ENCODE data around the gene SP3. TPM values are rescaled to one million over a fixed set of nuclear protein-coding genes. Genes with fewer than 3 reads are reported as not detected.

The SP3 gene
- total and polyA plus RNA-seq, 9 of the 15 experiments (the other 6 are each of a cell fraction or from before 2014, with no cell fraction given): 12.0 to 106 (median 74.9) TPM

DNA sequence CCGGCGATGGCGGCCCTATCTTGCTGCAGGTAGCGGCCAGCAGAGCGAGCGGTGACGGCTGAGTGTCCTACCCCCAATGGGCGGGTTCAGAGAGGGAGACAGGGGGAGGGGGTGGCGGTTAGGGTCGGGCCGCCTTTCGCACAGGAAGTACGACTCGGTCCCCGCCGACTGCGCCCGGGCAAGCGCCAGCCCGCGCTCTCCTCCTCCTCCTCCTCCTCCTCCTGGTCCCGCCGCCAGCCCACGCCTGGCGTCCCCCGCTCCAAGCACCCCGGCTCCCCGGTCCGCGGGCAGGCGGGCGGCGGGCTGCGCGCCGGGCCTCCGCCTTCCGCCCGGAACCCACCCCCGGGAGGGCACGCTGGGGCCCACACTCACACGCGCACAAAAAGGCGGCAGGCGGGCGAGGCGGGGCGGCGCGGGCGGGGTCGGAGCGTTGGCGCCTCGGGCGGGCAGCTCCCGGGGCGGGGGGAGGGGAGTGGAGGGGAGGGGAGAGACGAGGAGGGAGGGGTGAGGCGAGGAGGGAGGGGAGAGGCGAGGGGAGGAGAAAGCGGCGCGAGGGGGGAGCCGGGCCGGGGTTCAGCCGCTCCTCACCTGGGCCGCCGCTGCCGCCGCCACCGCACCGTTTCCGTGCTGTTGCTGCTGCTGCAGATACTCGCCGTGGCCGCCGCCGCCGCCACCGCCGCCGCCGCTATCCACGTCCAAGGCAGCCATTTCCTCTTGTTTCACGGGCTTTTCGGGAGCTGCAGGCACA is 1.2 kb downstream of the SP3 start (continued):
- TF ChIP-seq, protein P1, sequence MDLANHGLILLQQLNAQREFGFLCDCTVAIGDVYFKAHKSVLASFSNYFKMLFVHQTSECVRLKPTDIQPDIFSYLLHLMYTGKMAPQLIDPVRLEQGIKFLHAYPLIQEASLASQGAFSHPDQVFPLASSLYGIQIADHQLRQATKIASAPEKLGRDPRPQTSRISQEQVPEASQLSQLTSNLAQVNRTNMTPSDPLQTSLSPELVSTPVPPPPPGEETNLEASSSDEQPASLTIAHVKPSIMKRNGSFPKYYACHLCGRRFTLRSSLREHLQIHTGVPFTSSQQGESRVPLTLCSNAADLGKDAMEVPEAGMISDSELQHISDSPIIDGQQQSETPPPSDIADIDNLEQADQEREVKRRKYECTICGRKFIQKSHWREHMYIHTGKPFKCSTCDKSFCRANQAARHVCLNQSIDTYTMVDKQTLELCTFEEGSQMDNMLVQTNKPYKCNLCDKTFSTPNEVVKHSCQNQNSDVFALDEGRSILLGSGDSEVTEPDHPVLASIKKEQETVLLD (IDR thresholded peaks at IDR 0.05): no peak
- peak; percentile 6; the same call in 1 of the 2 replicates for TF ChIP-seq ATF4 (CRISPR knock-in tag; IDR thresholded peaks at IDR 0.05)
- TF ChIP-seq ZBTB43 (CRISPR knock-in tag; IDR thresholded peaks at IDR 0.05): peak; percentile 52; the same call in 1 of the 2 replicates
- TF ChIP-seq TCF7L2 (IDR thresholded peaks at IDR 0.05; ENCODE audit: low read depth, low read length): no peak
- peak; percentile 63; the same call in 1 of the 2 replicates for TF ChIP-seq ZNF24 (IDR thresholded peaks at IDR 0.05)
- no peak for TF ChIP-seq NFATC3 (IDR thresholded peaks at IDR 0.05)
- TF ChIP-seq SIN3A (IDR thresholded peaks at IDR 0.05; ENCODE audit: borderline replicate concordance in 2 of 2, control insufficient read depth in 1 of 2, low read depth in 2 of 2, low read length in 2 of 2): 0 out of 4 replicates have a peak, but pooled peaks of 1 of the 2 experiments have one; percentile 3
- 0 out of 2 replicates have a peak, but pooled peaks have one; percentile 40 for TF ChIP-seq ZNF143 (CRISPR knock-in tag; IDR thresholded peaks at IDR 0.05)
- peak; percentile 89 for TF ChIP-seq ZNF431 (CRISPR knock-in tag; IDR thresholded peaks at IDR 0.05)
- TF ChIP-seq SIN3B (IDR thresholded peaks at IDR 0.05; ENCODE audit: low read depth): peak; percentile 62
- no peak for TF ChIP-seq BRCA1 (IDR thresholded peaks at IDR 0.05)
- no peak for TF ChIP-seq BRCA1 (CRISPR knock-in tag; IDR thresholded peaks at IDR 0.05)
- TF ChIP-seq NFYB (IDR thresholded peaks at IDR 0.05; ENCODE audit: extremely low read depth, insufficient read length): no peak
- no peak for TF ChIP-seq NR0B1 (IDR thresholded peaks at IDR 0.05; ENCODE audit: partially characterized antibody)
- no peak for TF ChIP-seq DMBX1 (CRISPR knock-in tag; IDR thresholded peaks at IDR 0.05; ENCODE audit: borderline replicate concordance)
- TF ChIP-seq ZKSCAN1 (IDR thresholded peaks at IDR 0.05; ENCODE audit: low read depth, low read length): no peak
- peak; percentile 82 for TF ChIP-seq HMGN3 (IDR thresholded peaks at IDR 0.05; ENCODE audit: borderline replicate concordance, extremely low read depth, insufficient read length, low read depth, low read length)
- TF ChIP-seq NFIX (CRISPR knock-in tag; IDR thresholded peaks at IDR 0.05; ENCODE audit: low read depth): no peak
- TF ChIP-seq SMARCC2 (IDR thresholded peaks at IDR 0.05; ENCODE audit: low read depth): no peak
- TF ChIP-seq ELK1 (CRISPR knock-in tag; IDR thresholded peaks at IDR 0.05): peak; percentile 24; the same call in 1 of the 2 replicates
- TF ChIP-seq HNRNPUL1 (IDR thresholded peaks at IDR 0.05; ENCODE audit: low read length): no peak
- peak; percentile 25 for TF ChIP-seq SMAD1 (IDR thresholded peaks at IDR 0.05; ENCODE audit: low read depth, low read length, partially characterized antibody)
- TF ChIP-seq LCOR (CRISPR knock-in tag; IDR thresholded peaks at IDR 0.05): no peak

Measured in K562 (cell line).